Type B pancreatic cell (in vitro differentiated cells): Measurements from ENCODE around the gene VAV2. TPM values are rescaled to one million over a fixed set of nuclear protein-coding genes. Genes with fewer than 3 reads are reported as not detected.

Experiments used
- DNase-seq: peaks from one replicate; pipeline ENCODE4 v3.0.0; 2021; ENCODE audit warnings: mixed read lengths; ENCODE audit not compliant: unreplicated experiment; ENCODE audit errors: extremely low spot score
- H3K27ac Mint-ChIP-seq: 2 replicates; pipeline ENCODE4 v1.8.0; 2021; ENCODE audit warnings: mild to moderate bottlenecking, mixed read lengths
- H3K27me3 Mint-ChIP-seq: 2 replicates; pipeline ENCODE4 v1.8.0; 2021; ENCODE audit warnings: mixed read lengths
- H3K36me3 Mint-ChIP-seq: 2 replicates; pipeline ENCODE4 v1.8.0; 2021; ENCODE audit warnings: mixed read lengths
- H3K4me1 Mint-ChIP-seq: one replicate; pipeline ENCODE4 v1.8.0; 2021; ENCODE audit warnings: mixed read lengths; ENCODE audit not compliant: unreplicated experiment
- H3K4me3 Mint-ChIP-seq: 2 replicates; pipeline ENCODE4 v1.8.0; 2021; ENCODE audit warnings: mild to moderate bottlenecking, mixed read lengths
- H3K9me3 Mint-ChIP-seq: 2 replicates; pipeline ENCODE4 v1.8.0; 2021; ENCODE audit warnings: mixed read lengths
- total RNA-seq: library from RNA; stranded (reverse); gene quantifications from 2 replicates; pipeline ENCODE4 v1.2.1, GENCODE V29; 2021; ENCODE audit warnings: low replicate concordance
- TF ChIP-seq, protein P1 (sequence below): fragments of 200-600 bp; sonication (generic); conservative IDR thresholded peaks from 2 replicates; pipeline ENCODE4 v1.5.0; 2021; ENCODE audit warnings: antibody characterized with exemption, mild to moderate bottlenecking

The VAV2 gene
- total RNA-seq, 1 donor from 2014 or later = 39.4 TPM

GRCh38 chr9:133910855-133911514, 81.1 kb downstream of the VAV2 start:
- Mint-ChIP-seq H3K4me1 (peaks cover 37% of the 10 kb centered on the region), H3K27me3 (no peaks in the 10 kb centered on the region), H3K9me3 (no peaks in the 10 kb centered on the region), H3K27ac (peak overlapping the region; percentile 95), H3K36me3 (no peaks in the 10 kb centered on the region), H3K4me3 (peak overlapping the region; percentile 65)
- no peak for DNase-seq
- TF ChIP-seq, protein P1, sequence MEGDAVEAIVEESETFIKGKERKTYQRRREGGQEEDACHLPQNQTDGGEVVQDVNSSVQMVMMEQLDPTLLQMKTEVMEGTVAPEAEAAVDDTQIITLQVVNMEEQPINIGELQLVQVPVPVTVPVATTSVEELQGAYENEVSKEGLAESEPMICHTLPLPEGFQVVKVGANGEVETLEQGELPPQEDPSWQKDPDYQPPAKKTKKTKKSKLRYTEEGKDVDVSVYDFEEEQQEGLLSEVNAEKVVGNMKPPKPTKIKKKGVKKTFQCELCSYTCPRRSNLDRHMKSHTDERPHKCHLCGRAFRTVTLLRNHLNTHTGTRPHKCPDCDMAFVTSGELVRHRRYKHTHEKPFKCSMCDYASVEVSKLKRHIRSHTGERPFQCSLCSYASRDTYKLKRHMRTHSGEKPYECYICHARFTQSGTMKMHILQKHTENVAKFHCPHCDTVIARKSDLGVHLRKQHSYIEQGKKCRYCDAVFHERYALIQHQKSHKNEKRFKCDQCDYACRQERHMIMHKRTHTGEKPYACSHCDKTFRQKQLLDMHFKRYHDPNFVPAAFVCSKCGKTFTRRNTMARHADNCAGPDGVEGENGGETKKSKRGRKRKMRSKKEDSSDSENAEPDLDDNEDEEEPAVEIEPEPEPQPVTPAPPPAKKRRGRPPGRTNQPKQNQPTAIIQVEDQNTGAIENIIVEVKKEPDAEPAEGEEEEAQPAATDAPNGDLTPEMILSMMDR = no peak

- DNase-seq = no peak
- TF ChIP-seq, protein P1 = no peak
- no peaks in the 10 kb centered on the region for H3K36me3 Mint-ChIP-seq
- H3K4me3 Mint-ChIP-seq = no peak overlapping the region
- no peak overlapping the region for H3K27ac Mint-ChIP-seq
- H3K4me1 Mint-ChIP-seq = peaks cover 17% of the 10 kb centered on the region
- no peaks in the 10 kb centered on the region for H3K9me3 Mint-ChIP-seq
- H3K27me3 Mint-ChIP-seq = no peaks in the 10 kb centered on the region
These were observed 84.9 kb downstream of the VAV2 start for GRCh38 chr9:133906932-133907910.

- H3K4me3 Mint-ChIP-seq = no peak overlapping the region
- no peak overlapping the region for H3K27ac Mint-ChIP-seq
- H3K27me3 Mint-ChIP-seq = no peaks in the 10 kb centered on the region
- no peaks in the 10 kb centered on the region for H3K36me3 Mint-ChIP-seq
- no peaks in the 10 kb centered on the region for H3K9me3 Mint-ChIP-seq
- peaks cover 12% of the 10 kb centered on the region for H3K4me1 Mint-ChIP-seq
- TF ChIP-seq, protein P1 = no peak
- DNase-seq = no peak
These were observed 85.9 kb downstream of the VAV2 start for GRCh38 chr9:133906218-133906617.

GRCh38 chr9:133905493-133905892, 86.6 kb downstream of the VAV2 start:
- TF ChIP-seq, protein P1 = no peak
- H3K27ac Mint-ChIP-seq = no peak overlapping the region
- no peak overlapping the region for H3K4me3 Mint-ChIP-seq
- no peaks in the 10 kb centered on the region for H3K9me3 Mint-ChIP-seq
- DNase-seq = no peak
- H3K27me3 Mint-ChIP-seq = no peaks in the 10 kb centered on the region
- no peaks in the 10 kb centered on the region for H3K36me3 Mint-ChIP-seq
- H3K4me1 Mint-ChIP-seq = peaks cover 6% of the 10 kb centered on the region

DNA sequence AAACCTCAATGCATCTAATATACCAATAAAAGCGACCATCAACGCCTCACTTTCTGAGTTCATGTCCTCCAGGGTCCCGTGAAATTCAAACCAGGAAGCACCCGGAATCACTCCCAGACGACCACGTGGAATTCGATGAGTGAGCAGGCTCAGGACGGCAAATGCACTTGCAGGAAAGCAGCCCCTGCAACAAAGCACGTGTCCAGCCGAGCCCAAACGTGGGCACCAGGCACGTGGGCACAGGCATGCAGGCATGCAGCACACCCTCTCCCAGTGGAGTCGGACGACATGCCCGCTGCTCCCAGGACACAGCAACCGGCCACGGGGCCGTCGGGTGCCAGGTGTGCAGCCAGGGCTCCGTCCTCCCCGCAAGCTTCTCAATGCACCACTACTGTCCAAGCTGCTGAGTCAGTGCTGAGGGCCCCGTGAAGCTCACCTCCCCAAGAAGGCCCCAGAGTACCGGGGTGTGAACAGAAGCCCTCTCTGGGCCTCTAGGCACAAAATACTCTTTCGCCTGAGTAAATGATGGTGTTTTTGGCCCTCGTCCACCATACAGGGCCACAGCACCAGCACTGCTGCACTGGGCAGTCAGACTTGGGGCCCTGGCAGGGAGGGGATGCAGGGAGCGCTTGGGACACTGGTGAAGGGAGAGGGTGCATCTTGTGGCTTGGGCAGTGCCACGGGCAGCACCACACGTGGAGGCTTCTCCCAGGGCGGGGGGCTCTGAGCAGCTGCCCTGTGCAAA, 87.6 kb downstream of the VAV2 start:
- no peak overlapping the region for H3K4me3 Mint-ChIP-seq
- H3K27ac Mint-ChIP-seq = peak overlapping the region; percentile 48
- H3K4me1 Mint-ChIP-seq = peaks cover 6% of the 10 kb centered on the region
- H3K9me3 Mint-ChIP-seq = no peaks in the 10 kb centered on the region
- no peaks in the 10 kb centered on the region for H3K36me3 Mint-ChIP-seq
- no peak for DNase-seq
- no peaks in the 10 kb centered on the region for H3K27me3 Mint-ChIP-seq
- TF ChIP-seq, protein P1 = no peak
